Measurements from ENCODE around the gene PARP16.
A peak's percentile ranks its signal among the peaks of the same experiment; 100 is the strongest.

The PARP16 gene

GRCh38 chr15:65328506-65329287 lies 42.0 kb upstream of the PARP16 start:
- no peaks in the 10 kb centered on the region for H3K9me3 ChIP-seq
- no peak overlapping the region for H3K4me3 ChIP-seq (ENCODE audit: low read depth, low read length)
- no peak for TF ChIP-seq CTCF (IDR thresholded peaks at IDR 0.05; ENCODE audit: low read depth, low read length)
- peaks cover 24% of the 10 kb centered on the region for H3K36me3 ChIP-seq
- no peaks in the 10 kb centered on the region for H3K27me3 ChIP-seq
- peaks cover 14% of the 10 kb centered on the region for H3K4me1 ChIP-seq
- DNase-seq, result no peak

- Histone ChIP-seq H3K9me3 (no peaks in the 10 kb centered on the region), H3K4me1 (peaks cover 8% of the 10 kb centered on the region), H3K27me3 (no peaks in the 10 kb centered on the region), H3K36me3 (peaks cover 24% of the 10 kb centered on the region), H3K4me3 (ENCODE audit: low read depth, low read length) (no peak overlapping the region)
- no peak for DNase-seq
- no peak for TF ChIP-seq CTCF (IDR thresholded peaks at IDR 0.05; ENCODE audit: low read depth, low read length)
These were observed 41.1 kb upstream of the PARP16 start for GRCh38 chr15:65327651-65328393.

GRCh38 chr15:65326818-65327217 lies 40.1 kb upstream of the PARP16 start:
- TF ChIP-seq CTCF (IDR thresholded peaks at IDR 0.05; ENCODE audit: low read depth, low read length), result no peak
- H3K27me3 ChIP-seq, result no peaks in the 10 kb centered on the region
- no peaks in the 10 kb centered on the region for H3K9me3 ChIP-seq
- H3K36me3 ChIP-seq, result peaks cover 22% of the 10 kb centered on the region
- no peak for DNase-seq
- peaks cover 15% of the 10 kb centered on the region for H3K4me1 ChIP-seq
- no peak overlapping the region for H3K4me3 ChIP-seq (ENCODE audit: low read depth, low read length)

- Histone ChIP-seq H3K27me3 (no peaks in the 10 kb centered on the region), H3K4me1 (peaks cover 15% of the 10 kb centered on the region), H3K9me3 (no peaks in the 10 kb centered on the region), H3K36me3 (peaks cover 20% of the 10 kb centered on the region), H3K4me3 (ENCODE audit: low read depth, low read length) (no peak overlapping the region)
- DNase-seq, result peak; percentile 85
- TF ChIP-seq CTCF (IDR thresholded peaks at IDR 0.05; ENCODE audit: low read depth, low read length), result no peak
These were observed 39.4 kb upstream of the PARP16 start for GRCh38 chr15:65326117-65326526.

- TF ChIP-seq CTCF (IDR thresholded peaks at IDR 0.05; ENCODE audit: low read depth, low read length), result no peak
- no peak overlapping the region for H3K4me3 ChIP-seq (ENCODE audit: low read depth, low read length)
- no peaks in the 10 kb centered on the region for H3K27me3 ChIP-seq
- peak; percentile 97 for DNase-seq
- no peaks in the 10 kb centered on the region for H3K36me3 ChIP-seq
- H3K9me3 ChIP-seq, result no peaks in the 10 kb centered on the region
- H3K4me1 ChIP-seq, result peaks cover 15% of the 10 kb centered on the region
These were observed 36.4 kb upstream of the PARP16 start for GRCh38 chr15:65323071-65323511.
